Subcutaneous adipose tissue (tissue), 4 donors: ENCODE measurements around the gene MOGAT3. TPM values are rescaled to one million over a fixed set of nuclear protein-coding genes. Genes with fewer than 3 reads are reported as not detected.

Source experiments
- total RNA-seq, 4 donors: library from RNA; depleted of rRNA; stranded (reverse); fragments of >200 nt; gene quantifications; one replicate each; pipeline ENCODE4 v1.1.0, GENCODE V29; 2016
- TF ChIP-seq, protein P1 (sequence below): fragments of 450-650 bp; IDR thresholded peaks from one replicate; pipeline ENCODE4 v1.5.1; 2016; ENCODE audit warnings: low read depth, mild to moderate bottlenecking, control low read depth, antibody characterized with exemption, moderate library complexity

MOGAT3 gene
- total RNA-seq, 4 donors from 2014 or later: not detected

DNA sequence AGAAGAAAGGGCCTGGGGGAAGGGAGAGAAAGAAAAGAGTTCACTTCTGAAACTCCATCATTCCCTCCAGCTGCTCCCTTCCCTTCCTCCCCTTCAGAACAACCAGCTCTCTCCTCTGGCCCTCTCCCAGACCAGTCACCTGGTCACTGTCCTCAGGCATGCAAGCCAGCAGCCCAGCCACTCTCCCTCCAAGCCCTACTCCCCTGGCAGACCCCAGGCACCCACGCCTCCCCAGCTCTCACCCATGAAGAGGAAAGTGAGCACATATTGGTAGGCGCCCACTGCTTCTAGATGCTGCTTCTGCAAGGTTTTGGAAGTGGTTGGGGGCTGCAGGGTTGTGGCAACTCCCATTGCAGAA lies 353 bp downstream of the MOGAT3 start:
- TF ChIP-seq, protein P1, sequence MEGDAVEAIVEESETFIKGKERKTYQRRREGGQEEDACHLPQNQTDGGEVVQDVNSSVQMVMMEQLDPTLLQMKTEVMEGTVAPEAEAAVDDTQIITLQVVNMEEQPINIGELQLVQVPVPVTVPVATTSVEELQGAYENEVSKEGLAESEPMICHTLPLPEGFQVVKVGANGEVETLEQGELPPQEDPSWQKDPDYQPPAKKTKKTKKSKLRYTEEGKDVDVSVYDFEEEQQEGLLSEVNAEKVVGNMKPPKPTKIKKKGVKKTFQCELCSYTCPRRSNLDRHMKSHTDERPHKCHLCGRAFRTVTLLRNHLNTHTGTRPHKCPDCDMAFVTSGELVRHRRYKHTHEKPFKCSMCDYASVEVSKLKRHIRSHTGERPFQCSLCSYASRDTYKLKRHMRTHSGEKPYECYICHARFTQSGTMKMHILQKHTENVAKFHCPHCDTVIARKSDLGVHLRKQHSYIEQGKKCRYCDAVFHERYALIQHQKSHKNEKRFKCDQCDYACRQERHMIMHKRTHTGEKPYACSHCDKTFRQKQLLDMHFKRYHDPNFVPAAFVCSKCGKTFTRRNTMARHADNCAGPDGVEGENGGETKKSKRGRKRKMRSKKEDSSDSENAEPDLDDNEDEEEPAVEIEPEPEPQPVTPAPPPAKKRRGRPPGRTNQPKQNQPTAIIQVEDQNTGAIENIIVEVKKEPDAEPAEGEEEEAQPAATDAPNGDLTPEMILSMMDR: no peak

DNA sequence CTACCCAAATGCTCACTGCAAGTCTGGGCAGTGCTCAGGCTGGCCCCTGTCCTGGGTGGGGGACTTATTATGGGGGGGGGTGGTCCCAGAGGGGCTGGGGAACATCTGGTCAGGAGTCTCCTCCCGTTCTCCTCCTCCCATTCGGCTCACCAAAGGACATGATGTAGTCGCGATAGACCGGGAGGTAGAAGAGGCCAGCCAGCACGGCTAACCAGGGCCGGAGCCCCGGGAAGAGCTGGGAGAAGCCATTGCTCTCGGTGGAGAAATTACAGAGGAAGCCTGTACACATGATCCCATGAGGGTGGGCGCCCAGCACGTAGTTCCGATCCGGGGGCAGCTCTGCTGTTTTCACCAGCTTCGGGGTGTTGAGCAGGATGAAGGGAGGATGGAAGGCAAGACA lies 2.4 kb downstream of the MOGAT3 start:
- TF ChIP-seq, protein P1: no peak

DNA sequence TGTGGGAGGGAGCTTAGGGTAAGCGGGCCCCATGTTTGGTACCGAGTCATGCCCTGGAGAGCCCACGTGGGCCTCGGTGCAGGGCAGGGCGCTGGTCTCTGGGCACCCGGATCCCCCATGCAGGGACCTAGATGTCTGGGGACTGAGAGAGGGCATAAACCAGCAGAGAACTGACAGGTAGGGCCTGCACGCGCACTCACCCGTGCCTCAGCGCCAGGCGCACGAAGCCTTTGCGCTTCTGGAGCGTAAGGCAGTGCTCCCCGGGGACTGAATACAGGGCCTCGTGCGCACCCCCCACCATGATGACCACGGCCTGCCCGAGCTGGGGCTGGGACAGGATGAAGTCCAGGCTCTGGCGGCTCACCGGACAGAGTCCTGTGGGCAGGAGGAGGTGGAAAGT lies 2.8 kb downstream of the MOGAT3 start:
- TF ChIP-seq, protein P1: no peak

DNA sequence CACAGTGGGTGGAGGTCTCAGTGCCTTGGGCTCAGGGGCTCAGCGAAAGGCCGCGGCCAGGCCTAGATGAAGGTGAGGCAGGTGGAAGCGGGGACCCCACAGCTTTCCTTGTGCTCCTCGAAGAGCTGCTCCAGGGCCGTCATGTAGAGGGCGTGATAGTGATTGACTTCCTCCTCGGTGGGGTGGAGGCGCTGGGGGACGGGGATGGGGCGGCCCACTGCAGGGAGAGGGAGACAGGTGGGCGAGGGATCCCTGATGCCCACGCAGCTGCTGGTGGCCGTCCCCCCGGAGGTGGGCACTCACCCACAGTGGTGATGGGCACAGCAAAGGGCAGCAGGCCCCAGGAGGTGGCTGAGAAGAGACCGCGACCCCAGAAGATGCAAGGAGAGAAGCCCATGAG lies 5.0 kb downstream of the MOGAT3 start:
- TF ChIP-seq, protein P1: no peak

DNA sequence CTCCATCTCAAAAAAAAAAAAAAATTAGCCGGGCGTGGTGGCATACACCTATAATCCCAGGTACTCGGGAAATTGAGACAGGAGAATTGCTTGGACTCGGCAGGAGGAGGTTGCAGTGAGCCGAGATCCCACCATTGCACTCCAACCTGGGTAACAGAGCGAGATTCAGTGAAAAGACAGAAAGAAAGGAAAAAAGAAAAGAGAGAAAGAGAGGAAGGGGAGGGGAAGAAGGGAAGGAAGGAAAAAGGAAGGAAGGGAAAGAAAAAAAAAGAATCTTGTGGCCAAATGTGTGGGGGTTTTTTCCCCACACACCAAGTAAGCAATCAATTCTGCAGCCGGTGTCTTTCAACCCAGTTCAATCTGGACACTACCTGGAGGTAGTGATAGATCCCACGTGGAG lies 11.7 kb downstream of the MOGAT3 start:
- TF ChIP-seq, protein P1: no peak

DNA sequence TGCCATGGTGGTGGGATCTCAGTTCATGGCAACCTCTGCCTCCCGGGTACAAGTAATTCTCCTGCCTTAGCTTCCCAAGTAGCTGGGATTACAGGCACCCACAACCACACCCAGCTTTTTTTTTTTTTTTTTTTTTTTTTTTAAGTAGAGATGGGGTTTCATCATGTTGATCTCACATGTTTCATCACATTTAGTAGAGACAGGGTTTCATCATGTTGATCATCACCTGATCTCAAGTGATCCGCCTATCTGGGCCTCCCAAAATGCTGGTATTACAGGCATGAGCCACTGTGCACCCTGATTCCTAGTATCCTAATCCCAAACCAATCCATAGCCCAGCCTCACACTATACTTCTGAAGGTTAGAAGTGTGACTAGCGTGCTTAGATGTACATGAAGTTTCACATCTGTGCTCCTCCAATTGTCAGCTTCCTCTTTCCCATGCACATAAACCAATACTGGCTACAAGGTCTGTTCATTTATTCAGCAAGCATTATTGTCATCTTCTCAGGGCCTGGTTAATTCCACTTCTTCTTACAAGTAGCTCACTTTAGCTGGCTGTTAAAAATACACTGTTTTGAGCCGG lies 13.9 kb downstream of the MOGAT3 start:
- TF ChIP-seq, protein P1: no peak

DNA sequence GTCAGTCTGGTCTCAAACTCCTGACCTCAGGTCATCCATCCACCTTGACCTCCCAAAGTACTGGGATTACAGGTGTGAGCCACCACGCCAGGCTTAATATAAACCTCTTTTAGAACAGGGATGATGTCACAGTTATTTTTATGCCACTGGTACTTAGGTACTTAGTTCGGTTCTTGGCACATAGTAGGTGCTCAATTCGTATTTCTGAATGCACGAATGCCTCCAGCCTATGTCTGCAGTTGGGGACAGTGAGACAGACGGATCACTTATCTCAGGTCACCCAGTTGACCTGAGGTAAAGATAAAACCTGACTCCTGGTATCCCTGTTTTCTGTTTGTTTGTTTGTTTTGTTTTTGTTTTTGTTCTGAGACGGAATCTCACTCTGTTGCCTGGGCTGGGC lies 14.6 kb downstream of the MOGAT3 start:
- TF ChIP-seq, protein P1: no peak
